K562 (cell line): Measurements from ENCODE around the gene DPY19L1. TPM values are rescaled to one million over a fixed set of nuclear protein-coding genes. Genes with fewer than 3 reads are reported as not detected.
"Not testable (repeated sequence)": the region's sequence is repeated elsewhere in the genome, so short reads cannot be mapped to it uniquely, and the experiment has no call there.

Experiments
- ATAC-seq: fragments of 200-7000 bp; cut with Tn5 transposase; 3 replicates; pipeline ENCODE4 v1.9.1; 2020; ENCODE audit warnings: moderate library complexity
- BruUV-seq: library from RNA; stranded (reverse); fragments of 400-500 nt; replicated peaks from 2 replicates; lab custom pipeline; 2021; lab: Mats Ljungman, UMichigan
- CTCF ChIA-PET: fragments of 300-600 bp; formaldehyde crosslinking; extraction: SDS; loops from one replicate; lab custom pipeline; 2021; ENCODE audit warnings: low intra/inter-chr PET ratio; lab: Yijun Ruan, JAX
- POLR2A ChIA-PET: fragments of 300-600, 350-650 bp; sonication (Branson Sonifier 250); formaldehyde crosslinking; extraction: SDS; loops from one replicate; lab custom pipeline; 2021; ENCODE audit warnings: antibody characterized with exemption, inconsistent platforms; lab: Yijun Ruan, JAX
- DNase-seq, 4 experiments: peaks; one replicate each; pipeline versions ENCODE4 v3.0.0 to v3.0.0-alpha.2; 2011 to 2018; ENCODE audit warnings: low spot score in 3 of 4, mixed read lengths in 3 of 4; ENCODE audit errors: extremely low read depth in 1 of 4
- FAIRE-seq: peaks from 2 replicates; lab custom pipeline; 2011; peaks lifted over from hg19 to GRCh38; lab: Jason Lieb, UNC
- H2AFZ ChIP-seq: 2 replicates; pipeline ENCODE4 v1.6.0; 2011; ENCODE audit warnings: low read depth, low read length, control low read depth, inconsistent platforms
- H3K27ac ChIP-seq: fragments of 200-600 bp; 3 replicates; pipeline ENCODE4 v1.8.0; 2011; ENCODE audit warnings: low read depth, mild to moderate bottlenecking, control low read depth, inconsistent platforms, low read length, moderate library complexity, mixed read lengths; ENCODE audit errors: extremely low read depth
- H3K27me3 ChIP-seq, 2 experiments: fragments of 300-600 bp in 1 of 2; 2 replicates in 1 of 2; 3 replicates in 1 of 2; pipeline versions ENCODE4 v1.6.0 to v1.8.0; 2011; ENCODE audit warnings: inconsistent platforms in 2 of 2, low read length in 2 of 2, mild to moderate bottlenecking in 1 of 2, mixed read lengths in 1 of 2, moderate library complexity in 1 of 2; ENCODE audit not compliant: control insufficient read depth in 2 of 2, insufficient read depth in 2 of 2
- H3K36me3 ChIP-seq: fragments of 300-600 bp; 3 replicates; pipeline ENCODE4 v1.8.0; 2011; ENCODE audit warnings: mild to moderate bottlenecking, low read length, inconsistent platforms; ENCODE audit not compliant: control insufficient read depth, insufficient read depth
- H3K4me1 ChIP-seq, 2 experiments: fragments of 200-600 bp in 1 of 2; replicated peaks in 1 of 2; 2 replicates in 1 of 2; 3 replicates in 1 of 2; pipeline versions ENCODE4 v1.5.1 to v1.8.0; 2011; ENCODE audit warnings: inconsistent platforms in 2 of 2, low read length in 2 of 2, mild to moderate bottlenecking in 1 of 2, mixed read lengths in 1 of 2, moderate library complexity in 1 of 2; ENCODE audit not compliant: control insufficient read depth in 2 of 2, insufficient read depth in 2 of 2
- H3K4me2 ChIP-seq: 2 replicates; pipeline ENCODE4 v1.6.1; 2011; ENCODE audit warnings: low read length, control low read depth, inconsistent platforms, mixed read lengths; ENCODE audit not compliant: insufficient read depth
- H3K4me3 ChIP-seq: fragments of 200-600 bp; sonication (generic), shearing (Covaris generic); 2 replicates; pipeline ENCODE4 v1.5.1; 2016; ENCODE audit warnings: control low read depth, inconsistent platforms
- H3K79me2 ChIP-seq: fragments of 200-600 bp; 3 replicates; pipeline ENCODE4 v1.8.0; 2011; ENCODE audit warnings: low read length, inconsistent platforms; ENCODE audit not compliant: control insufficient read depth, insufficient read depth
- H3K9ac ChIP-seq, 2 experiments: 2 replicates each; pipeline versions ENCODE4 v1.6.0 to v1.6.1; 2011; ENCODE audit warnings: low read depth in 2 of 2, low read length in 2 of 2, control low read depth in 1 of 2, inconsistent platforms in 1 of 2, mild to moderate bottlenecking in 1 of 2, mixed read lengths in 1 of 2; ENCODE audit not compliant: insufficient read depth in 1 of 2
- H3K9me1 ChIP-seq: one replicate; pipeline ENCODE4 v1.6.0; 2011; ENCODE audit warnings: inconsistent platforms, mild to moderate bottlenecking, low read length, moderate library complexity; ENCODE audit not compliant: control insufficient read depth, insufficient read depth
- H3K9me3 ChIP-seq: replicated peaks from 2 replicates; pipeline ENCODE4 v1.5.1; 2011; ENCODE audit warnings: low read depth, low read length, inconsistent platforms; ENCODE audit not compliant: control insufficient read depth, insufficient read depth
- H4K20me1 ChIP-seq: replicated peaks from 2 replicates; pipeline ENCODE4 v1.6.1; 2011; ENCODE audit warnings: low read length, inconsistent platforms, mixed read lengths; ENCODE audit not compliant: control insufficient read depth, insufficient read depth
- AFF1 ChIP-seq, 2 experiments: fragments of 450-650 bp; IDR thresholded peaks; 2 replicates each; pipeline ENCODE4 v1.6.1; 2018; ENCODE audit warnings: mild to moderate bottlenecking in 2 of 2, low read depth in 1 of 2; ENCODE audit not compliant: partially characterized antibody in 2 of 2
- BMI1 ChIP-seq: fragments of 150-350 bp; IDR thresholded peaks from 2 replicates; pipeline ENCODE4 v1.6.1; 2014; ENCODE audit warnings: low read length
- CBFA2T3 ChIP-seq: fragments of 450-650 bp; IDR thresholded peaks from 2 replicates; pipeline ENCODE4 v1.6.1; 2017
- CREB5 ChIP-seq: fragments of 250-450 bp; sonication (Bioruptor Pico); IDR thresholded peaks from 2 replicates; pipeline ENCODE4 v1.5.0; 2020; ENCODE audit warnings: mild to moderate bottlenecking
- E4F1 ChIP-seq: fragments of 250-450 bp; sonication (Bioruptor Pico); IDR thresholded peaks from 2 replicates; pipeline ENCODE4 v1.5.0; 2021; ENCODE audit warnings: mild to moderate bottlenecking, borderline replicate concordance
- ETS2 ChIP-seq: IDR thresholded peaks from 2 replicates; pipeline ENCODE4 v1.6.1; 2016; ENCODE audit warnings: borderline replicate concordance, missing genetic modification characterization, mild to moderate bottlenecking, moderate library complexity, missing compliant biosample characterization; ENCODE audit not compliant: poor library complexity, severe bottlenecking
- JUNB ChIP-seq: fragments of 450-650 bp; formaldehyde crosslinking; conservative IDR thresholded peaks from 2 replicates; pipeline ENCODE4 v1.4.0; 2020; ENCODE audit warnings: mild to moderate bottlenecking
- MNT ChIP-seq, 2 experiments: fragments of 450-650 bp; conservative IDR thresholded peaks; 2 replicates each; pipeline ENCODE4 v1.6.1; 2017; ENCODE audit warnings: mild to moderate bottlenecking in 2 of 2, moderate library complexity in 2 of 2
- U2AF2 ChIP-seq: fragments of 200-400 bp; formaldehyde crosslinking; optimal IDR thresholded peaks from 2 replicates; pipeline ENCODE3; 2017; ENCODE audit warnings: low read depth, mild to moderate bottlenecking, low read length
- ZKSCAN8 ChIP-seq: fragments of 200-800 bp; sonication (Bioruptor generic); IDR thresholded peaks from 2 replicates; pipeline ENCODE4 v1.6.1; 2016; ENCODE audit warnings: missing genetic modification characterization, missing compliant biosample characterization
- ZNF707 ChIP-seq: fragments of 250-450 bp; sonication (Bioruptor Pico); conservative IDR thresholded peaks from 2 replicates; pipeline ENCODE4 v1.8.0; 2022; ENCODE audit warnings: inconsistent platforms, mild to moderate bottlenecking, moderate library complexity
- whole genome bisulfite sequencing: fragments of 100-300 bp; shearing (Covaris generic); methylation state at CpG from one replicate; pipeline ENCODE4 v1.1.6; 2016; ENCODE audit warnings: low coverage, mixed read lengths; ENCODE audit not compliant: insufficient coverage; ENCODE audit errors: missing lambda C conversion rate; 5-methylcytosine and 5-hydroxymethylcytosine counted together
- in situ Hi-C: fragments of 300-500 bp; cut with MboI; formaldehyde crosslinking; loops from 4 replicates; pipeline ENCODE4 v1.15.0; 2018; ENCODE audit warnings: inconsistent platforms, mixed read lengths
- intact Hi-C: fragments of 100-400 bp; cut with micrococcal nuclease; formaldehyde crosslinking; loops from 2 replicates; pipeline ENCODE4 v1.14.2; 2022
- polyA plus RNA-seq, 8 experiments: library from polyadenylated mRNA; depleted of rRNA in 4 of 8; stranded (reverse) in 5 of 8; unstranded in 3 of 8; fragments of >200 nt; fragmentation: Nextera tagmentation in 2 of 8; fragmentation: Illumina TruSeq in 1 of 8; extraction: Ambion mirVana in 2 of 8; extraction: Trizol in 1 of 8; gene quantifications; 2 replicates each; pipeline versions ENCODE4 v1.2.1 to v1.2.3, GENCODE V29; 2011 to 2014; ENCODE audit warnings: inconsistent platforms in 1 of 8, missing spikeins in 1 of 8
- total RNA-seq, 7 experiments: library from RNA; depleted of rRNA in 6 of 7; stranded (reverse); fragments of >200 nt in 6 of 7; fragmentation: Illumina TruSeq in 2 of 7; extraction: Trizol in 2 of 7; gene quantifications; 2 replicates each; pipeline versions ENCODE4 v1.2.1 to v1.2.3, GENCODE V29; 2011 to 2021; ENCODE audit warnings: low replicate concordance in 1 of 7

Gene DPY19L1
- total and polyA plus RNA-seq, 9 of the 15 experiments (the other 6 are each of a cell fraction or from before 2014, with no cell fraction given), result 4.0 to 34.3 (median 22.1) TPM

- TF ChIP-seq ZKSCAN8 (CRISPR knock-in tag) (no peak), CBFA2T3 (no peak), MNT (conservative IDR thresholded peaks at IDR 0.05) (no peak), ETS2 (tag) (no peak), CREB5 (CRISPR knock-in tag) (no peak), U2AF2 (no peak), E4F1 (CRISPR knock-in tag) (no peak), JUNB (CRISPR knock-in tag) (no peak), AFF1 (IDR thresholded peaks at IDR 0.05; ENCODE audit: low read depth in 1 of 2, partially characterized antibody in 2 of 2) (no peak), BMI1 (no peak), ZNF707 (CRISPR knock-in tag) (no peak)
These were observed 125.0 kb downstream of the DPY19L1 start (continued) for GRCh38 chr7:34912236-34912635.

- H3K9me1 ChIP-seq, ATAC-seq, H4K20me1 ChIP-seq, H3K4me1 ChIP-seq, POLR2A ChIA-PET, H3K4me2 ChIP-seq, H3K27me3 ChIP-seq, H2AFZ ChIP-seq, H3K27ac ChIP-seq, BruUV-seq, H3K4me3 ChIP-seq, H3K9me3 ChIP-seq, H3K36me3 ChIP-seq, in situ Hi-C loops, DNase-seq, H3K9ac ChIP-seq, FAIRE-seq, CTCF ChIA-PET, intact Hi-C loops, H3K79me2 ChIP-seq: not testable (repeated sequence)
- 3% methylated on average over 22 of the region's 30 CpGs for WGBS
These were observed 130.9 kb downstream of the DPY19L1 start for GRCh38 chr7:34906266-34906850.
